Colonic mucosa (tissue), 4 donors: ENCODE measurements around the gene RANBP3L. TPM values are rescaled to one million over a fixed set of nuclear protein-coding genes. Genes with fewer than 3 reads are reported as not detected.

Experiments
- DNase-seq: peaks from one replicate; pipeline ENCODE4 v3.0.0-alpha.2; 2020
- H3K27ac ChIP-seq: fragments of 200-600 bp; one replicate; pipeline ENCODE4 v1.8.0; 2021
- H3K27me3 ChIP-seq: fragments of 200-600 bp; one replicate; pipeline ENCODE4 v1.8.0; 2021
- H3K36me3 ChIP-seq: fragments of 200-600 bp; one replicate; pipeline ENCODE4 v1.8.0; 2021
- H3K4me1 ChIP-seq: fragments of 200-600 bp; one replicate; pipeline ENCODE4 v1.8.0; 2021; ENCODE audit warnings: mild to moderate bottlenecking
- H3K4me3 ChIP-seq: fragments of 200-600 bp; one replicate; pipeline ENCODE4 v1.8.0; 2021
- H3K9ac ChIP-seq, 2 donors: one replicate each; pipeline ENCODE4 v1.7.0; 2013; ENCODE audit warnings: control low read depth in 2 of 2, low read depth in 2 of 2, low read length in 2 of 2
- H3K9me3 ChIP-seq: fragments of 200-600 bp; one replicate; pipeline ENCODE4 v1.8.0; 2021
- CTCF ChIP-seq: fragments of 200-600 bp; IDR thresholded peaks from one replicate; pipeline ENCODE4 v1.8.0; 2022; ENCODE audit warnings: antibody characterized with exemption, mild to moderate bottlenecking
- intact Hi-C: fragments of 100-400 bp; cut with DNase I; formaldehyde crosslinking; loops from one replicate; pipeline ENCODE4 v1.14.1; 2022
- total RNA-seq, 2 donors: library from RNA; stranded (reverse); fragmentation: NEBNext Ultra II Directional in 1 of 2; extraction: Animal tissue kit (Norgen Biotek cat#: 25700) in 1 of 2; gene quantifications; one replicate each; pipeline ENCODE4 v1.2.1, GENCODE V29; 2021
- donor health status: healthy.
- donor health status: DM: no; HTN: no; CAD: no.
- donor health status: DM: no; HTN: no; CAD: no.

RANBP3L gene
- total RNA-seq, 2 donors from 2014 or later, result 0.19 TPM; not detected in 1

DNA sequence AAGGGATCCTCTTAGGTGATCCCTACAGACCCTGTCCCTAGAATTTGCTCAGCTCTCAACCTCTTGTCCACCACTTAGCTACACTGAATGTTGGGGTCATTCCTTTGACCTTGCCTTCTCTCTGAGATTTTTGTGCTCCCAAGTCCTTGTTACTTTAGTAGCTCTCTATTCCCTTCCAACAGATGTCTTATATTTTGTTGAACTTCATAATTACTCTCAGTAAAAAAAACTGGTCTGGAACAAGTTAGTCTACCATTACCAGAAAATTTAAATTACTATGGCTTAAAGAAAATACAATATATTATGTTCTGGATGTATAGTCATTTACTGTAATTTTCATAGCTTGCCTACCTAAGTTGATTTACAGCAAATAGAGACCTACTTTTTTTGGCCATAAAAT, 23.5 kb upstream of the RANBP3L start:
- peaks cover 6% of the 10 kb centered on the region for H3K27me3 ChIP-seq
- no peak overlapping the region for H3K4me3 ChIP-seq
- DNase-seq, result no peak
- H3K4me1 ChIP-seq, result no peaks in the 10 kb centered on the region
- no peaks in the 10 kb centered on the region for H3K36me3 ChIP-seq
- no peaks in the 10 kb centered on the region for H3K9me3 ChIP-seq
- H3K27ac ChIP-seq, result no peak overlapping the region
- no peak overlapping the region for H3K9ac ChIP-seq
- intact Hi-C loops, result no loop called here
- no peak for TF ChIP-seq CTCF

- Histone ChIP-seq H3K4me3 (no peak overlapping the region), H3K27me3 (peaks cover 6% of the 10 kb centered on the region), H3K9me3 (no peaks in the 10 kb centered on the region), H3K27ac (no peak overlapping the region), H3K4me1 (no peaks in the 10 kb centered on the region), H3K9ac (no peak overlapping the region), H3K36me3 (no peaks in the 10 kb centered on the region)
- TF ChIP-seq CTCF, result no peak
- DNase-seq, result no peak
- intact Hi-C loops, result no loop called here
Measured at GRCh38 chr5:36323926-36324781, 22.5 kb upstream of the RANBP3L start.

DNA sequence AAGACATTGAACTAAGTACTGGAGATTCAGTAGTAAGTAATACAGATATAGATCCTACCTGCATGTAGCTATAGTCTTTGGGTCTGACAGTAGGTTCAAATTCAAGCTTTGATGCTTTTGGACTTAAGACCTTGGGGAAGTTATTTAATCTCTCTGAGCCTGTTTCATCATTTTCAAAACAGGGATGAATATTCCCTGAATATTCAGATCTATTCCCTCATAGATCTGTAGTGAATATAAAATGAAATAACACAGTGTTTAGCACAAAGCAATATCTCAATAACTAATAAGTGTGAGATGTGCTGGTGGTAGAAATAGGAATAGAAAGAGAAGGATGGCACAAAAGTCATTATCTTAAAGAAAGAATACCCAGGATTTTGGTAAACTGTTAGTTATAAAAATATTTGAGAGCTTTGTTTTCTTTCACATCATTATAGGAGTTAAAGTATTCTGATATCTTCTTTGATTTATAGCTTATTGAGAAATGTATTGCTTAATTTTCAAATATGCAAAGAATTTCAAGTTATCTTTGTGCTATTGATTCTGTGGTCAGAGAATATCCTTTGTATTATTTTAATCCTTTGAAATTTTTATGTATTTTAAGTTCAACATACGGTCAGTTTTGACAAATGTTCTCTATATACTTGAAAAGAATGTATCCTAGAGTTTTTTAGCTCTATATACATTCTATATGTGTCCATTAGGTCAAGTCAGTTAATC, 11.4 kb upstream of the RANBP3L start:
- intact Hi-C loops, result no loop called here
- Histone ChIP-seq H3K9ac (no peak overlapping the region), H3K4me3 (no peak overlapping the region), H3K27ac (no peak overlapping the region), H3K36me3 (no peaks in the 10 kb centered on the region), H3K27me3 (no peaks in the 10 kb centered on the region), H3K9me3 (no peaks in the 10 kb centered on the region), H3K4me1 (no peaks in the 10 kb centered on the region)
- TF ChIP-seq CTCF, result no peak
- no peak for DNase-seq

- no peaks in the 10 kb centered on the region for H3K27me3 ChIP-seq
- H3K27ac ChIP-seq, result no peak overlapping the region
- H3K36me3 ChIP-seq, result no peaks in the 10 kb centered on the region
- intact Hi-C loops, result no loop called here
- H3K9ac ChIP-seq, result no peak overlapping the region
- H3K9me3 ChIP-seq, result no peaks in the 10 kb centered on the region
- no peak for DNase-seq
- no peaks in the 10 kb centered on the region for H3K4me1 ChIP-seq
- no peak for TF ChIP-seq CTCF
- no peak overlapping the region for H3K4me3 ChIP-seq
Measured at GRCh38 chr5:36311956-36312355, 10.3 kb upstream of the RANBP3L start.

GRCh38 chr5:36310138-36310537, 8.4 kb upstream of the RANBP3L start:
- no peak overlapping the region for H3K9ac ChIP-seq
- TF ChIP-seq CTCF, result no peak
- intact Hi-C loops, result no loop called here
- no peaks in the 10 kb centered on the region for H3K27me3 ChIP-seq
- H3K4me3 ChIP-seq, result no peak overlapping the region
- no peak overlapping the region for H3K27ac ChIP-seq
- no peaks in the 10 kb centered on the region for H3K4me1 ChIP-seq
- no peaks in the 10 kb centered on the region for H3K36me3 ChIP-seq
- H3K9me3 ChIP-seq, result no peaks in the 10 kb centered on the region
- DNase-seq, result no peak
